H9 (cell line): Measurements from ENCODE around the gene HOXD11. TPM values are rescaled to one million over a fixed set of nuclear protein-coding genes. Genes with fewer than 3 reads are reported as not detected.

Experiments used
- DNase-seq: peaks from one replicate; pipeline ENCODE4 v3.0.0-alpha.2; 2017
- H2AFZ ChIP-seq: one replicate; pipeline ENCODE4 v1.6.1; 2013; ENCODE audit warnings: mild to moderate bottlenecking, low read length, control low read depth, moderate library complexity
- H2AK5ac ChIP-seq: 2 replicates; pipeline ENCODE4 v1.6.1; 2013; ENCODE audit warnings: low read length, control low read depth, mixed read lengths; ENCODE audit not compliant: insufficient read length
- H2BK120ac ChIP-seq: one replicate; pipeline ENCODE4 v1.6.1; 2013; ENCODE audit warnings: low read depth, mild to moderate bottlenecking, low read length, control low read depth, inconsistent platforms; ENCODE audit not compliant: poor library complexity, severe bottlenecking
- H2BK12ac ChIP-seq: 2 replicates; pipeline ENCODE4 v1.6.1; 2013; ENCODE audit warnings: low read length, control low read depth, mixed read lengths, low read depth; ENCODE audit not compliant: insufficient read length
- H2BK15ac ChIP-seq: 2 replicates; pipeline ENCODE4 v1.6.1; 2013; ENCODE audit warnings: low read depth, low read length, control low read depth
- H2BK20ac ChIP-seq: one replicate; pipeline ENCODE4 v1.6.1; 2013; ENCODE audit warnings: low read depth, mild to moderate bottlenecking, low read length, control low read depth, inconsistent platforms; ENCODE audit not compliant: poor library complexity, severe bottlenecking
- H2BK5ac ChIP-seq: 2 replicates; pipeline ENCODE4 v1.6.1; 2013; ENCODE audit warnings: low read length, control low read depth, mixed read lengths; ENCODE audit not compliant: insufficient read length
- H3K14ac ChIP-seq: 2 replicates; pipeline ENCODE4 v1.6.1; 2013; ENCODE audit warnings: low read length, control low read depth; ENCODE audit not compliant: insufficient read depth
- H3K18ac ChIP-seq: 2 replicates; pipeline ENCODE4 v1.6.1; 2013; ENCODE audit warnings: low read depth, mild to moderate bottlenecking, mixed read lengths, low read length, control low read depth; ENCODE audit not compliant: insufficient read length
- H3K23ac ChIP-seq: 2 replicates; pipeline ENCODE4 v1.6.1; 2013; ENCODE audit warnings: low read length, control low read depth, mixed read lengths, low read depth; ENCODE audit not compliant: insufficient read length
- H3K23me2 ChIP-seq: 2 replicates; pipeline ENCODE4 v1.6.1; 2013; ENCODE audit warnings: low read depth, mild to moderate bottlenecking, mixed read lengths, low read length, control low read depth; ENCODE audit not compliant: insufficient read length, poor library complexity, severe bottlenecking
- H3K27ac ChIP-seq: 2 replicates; pipeline ENCODE4 v1.5.1; 2013; ENCODE audit warnings: low read length, control low read depth, mixed read lengths, low read depth; ENCODE audit not compliant: insufficient read length
- H3K27me3 ChIP-seq: 2 replicates; pipeline ENCODE4 v1.6.1; 2013; ENCODE audit warnings: low read length, control low read depth, inconsistent platforms; ENCODE audit not compliant: insufficient read depth
- H3K4ac ChIP-seq: 2 replicates; pipeline ENCODE4 v1.6.1; 2013; ENCODE audit warnings: low read depth, mild to moderate bottlenecking, control low read depth, inconsistent platforms, low read length, moderate library complexity
- H3K4me1 ChIP-seq: 2 replicates; pipeline ENCODE4 v1.6.1; 2013; ENCODE audit warnings: low read length, control low read depth, inconsistent platforms; ENCODE audit not compliant: insufficient read depth
- H3K4me2 ChIP-seq: 2 replicates; pipeline ENCODE4 v1.6.1; 2013; ENCODE audit warnings: low read length, control low read depth, mixed read lengths; ENCODE audit not compliant: insufficient read length, insufficient read depth
- H3K56ac ChIP-seq: 2 replicates; pipeline ENCODE4 v1.6.1; 2013; ENCODE audit warnings: low read depth, mild to moderate bottlenecking, mixed read lengths, low read length, control low read depth; ENCODE audit not compliant: insufficient read length
- H3K79me1 ChIP-seq: 2 replicates; pipeline ENCODE4 v1.6.1; 2013; ENCODE audit warnings: low read depth, mild to moderate bottlenecking, moderate library complexity, low read length, control low read depth, inconsistent platforms; ENCODE audit not compliant: insufficient read depth, poor library complexity, severe bottlenecking
- H3K79me2 ChIP-seq: 2 replicates; pipeline ENCODE4 v1.6.1; 2013; ENCODE audit warnings: low read length, control low read depth, inconsistent platforms; ENCODE audit not compliant: insufficient read depth
- H3K9ac ChIP-seq: 2 replicates; pipeline ENCODE4 v1.6.1; 2013; ENCODE audit warnings: low read length, control low read depth, mixed read lengths; ENCODE audit not compliant: insufficient read length; ENCODE audit errors: extremely low read depth
- H3K9me3 ChIP-seq: one replicate; pipeline ENCODE4 v1.6.1; 2013; ENCODE audit warnings: low read depth, low read length, inconsistent platforms; ENCODE audit not compliant: control insufficient read depth
- H3T11ph ChIP-seq: one replicate; pipeline ENCODE4 v1.6.1; 2013; ENCODE audit warnings: mild to moderate bottlenecking, low read length, control low read depth, inconsistent platforms
- H4K20me1 ChIP-seq: one replicate; pipeline ENCODE4 v1.6.1; 2013; ENCODE audit not compliant: control insufficient read depth, insufficient read length, insufficient read depth
- H4K5ac ChIP-seq: 2 replicates; pipeline ENCODE4 v1.6.1; 2013; ENCODE audit warnings: low read depth, mild to moderate bottlenecking, mixed read lengths, low read length, control low read depth; ENCODE audit not compliant: insufficient read length
- H4K8ac ChIP-seq: replicated peaks from 2 replicates; pipeline ENCODE4 v1.6.1; 2013; ENCODE audit warnings: low read length, control low read depth, mixed read lengths, low read depth; ENCODE audit not compliant: insufficient read length
- H4K91ac ChIP-seq: 2 replicates; pipeline ENCODE4 v1.6.1; 2013; ENCODE audit warnings: low read depth, mild to moderate bottlenecking, moderate library complexity, mixed read lengths, low read length, control low read depth; ENCODE audit not compliant: insufficient read length
- H3K27ac Mint-ChIP-seq, 3 experiments: 2 replicates in 2 of 3; 3 replicates in 1 of 3; pipeline ENCODE4 v1.8.0; 2020 to 2021; ENCODE audit warnings: mixed read lengths in 3 of 3, mild to moderate bottlenecking in 1 of 3, moderate library complexity in 1 of 3
- H3K27me3 Mint-ChIP-seq: 2 replicates; pipeline ENCODE4 v1.8.0; 2021; ENCODE audit warnings: low read depth, mild to moderate bottlenecking, moderate library complexity, mixed read lengths
- H3K36me3 Mint-ChIP-seq, 3 experiments: 2 replicates in 2 of 3; 3 replicates in 1 of 3; pipeline ENCODE4 v1.8.0; 2020 to 2021; ENCODE audit warnings: low read depth in 3 of 3, mixed read lengths in 3 of 3; ENCODE audit not compliant: insufficient read depth in 1 of 3
- H3K4me1 Mint-ChIP-seq, 2 experiments: 2 replicates each; pipeline ENCODE4 v1.8.0; 2020; ENCODE audit warnings: mixed read lengths in 2 of 2
- H3K4me3 Mint-ChIP-seq, 2 experiments: 2 replicates in 1 of 2; 3 replicates in 1 of 2; pipeline ENCODE4 v1.8.0; 2020 to 2021; ENCODE audit warnings: mild to moderate bottlenecking in 2 of 2, mixed read lengths in 2 of 2, moderate library complexity in 1 of 2
- H3K9me3 Mint-ChIP-seq, 2 experiments: 2 replicates in 1 of 2; 3 replicates in 1 of 2; pipeline ENCODE4 v1.8.0; 2020; ENCODE audit warnings: mild to moderate bottlenecking in 2 of 2, mixed read lengths in 2 of 2, moderate library complexity in 1 of 2
- CTCF ChIP-seq: fragments of 200-600 bp; sonication (generic); conservative IDR thresholded peaks from 3 replicates; pipeline ENCODE4 v1.8.0; 2021; ENCODE audit warnings: antibody characterized with exemption, mild to moderate bottlenecking
- WGBS: extraction: QIAGEN DNeasy Blood & Tissue Kit; methylation state at CpG from one replicate; pipeline ENCODE4 v1.1.7; 2013; ENCODE audit warnings: missing lambda C conversion rate, low lambda C conversion rate, mixed read lengths; ENCODE audit not compliant: insufficient read length; ENCODE audit errors: extremely low coverage; 5-methylcytosine and 5-hydroxymethylcytosine counted together
- total RNA-seq: library from RNA; stranded (reverse); gene quantifications from 2 replicates; pipeline ENCODE4 v1.2.1, GENCODE V29; 2021

The HOXD11 gene
- total RNA-seq, 1 experiment from 2014 or later: not detected

GRCh38 chr2:176157499-176158185, 50.6 kb downstream of the HOXD11 start:
- Histone ChIP-seq H4K5ac (no peak overlapping the region), H2BK15ac (no peak overlapping the region), H3K23me2 (no peaks in the 10 kb centered on the region), H3K56ac (no peak overlapping the region), H3K27ac (no peak overlapping the region), H2BK12ac (no peak overlapping the region), H3K18ac (no peak overlapping the region), H3K9me3 (no peaks in the 10 kb centered on the region), H3K4ac (no peak overlapping the region), H3K14ac (no peak overlapping the region), H3K4me2 (no peak overlapping the region), H4K91ac (no peak overlapping the region), H3K9ac (no peak overlapping the region), H2BK5ac (no peak overlapping the region), H3K4me1 (no peaks in the 10 kb centered on the region; the same call in 1 of the 2 replicates), H2BK120ac (no peak overlapping the region), H3T11ph (no peak overlapping the region), H2AFZ (no peak overlapping the region), H3K79me1 (no peaks in the 10 kb centered on the region), H4K8ac (no peak overlapping the region), H3K27me3 (peaks cover 100% of the 10 kb centered on the region), H3K23ac (no peak overlapping the region), H2BK20ac (no peak overlapping the region), H4K20me1 (peaks cover 2% of the 10 kb centered on the region), H2AK5ac (no peak overlapping the region), H3K79me2 (no peaks in the 10 kb centered on the region)
- Mint-ChIP-seq H3K27me3 (peaks cover 100% of the 10 kb centered on the region), H3K36me3 (no peaks in the 10 kb centered on the region; a peak in 1 of 7 replicates), H3K4me1 (peaks cover 6 to 24% of the 10 kb centered on the region in 2 experiments; a peak in 3 of 4 replicates), H3K9me3 (peaks cover 0 to 5% of the 10 kb centered on the region in 2 experiments; a peak in 3 of 5 replicates), H3K27ac (no peak overlapping the region), H3K4me3 (peak overlapping the region in 1 of 2 experiments; percentile 8; a peak in 2 of 5 replicates)
- TF ChIP-seq CTCF: no peak
- WGBS: no CpG with 5 or more reads among the region's 43 CpGs
- peak; percentile 62 for DNase-seq
